Karpas-422 (cell line): ENCODE data around the gene TAL1. TPM values are rescaled to one million over a fixed set of nuclear protein-coding genes. Genes with fewer than 3 reads are reported as not detected.

ENCODE experiments used
- DNase-seq: peaks from one replicate; pipeline ENCODE4 v3.0.0-alpha.2; 2015
- H2AFZ ChIP-seq: fragments of 200-600 bp; sonication (generic); 2 replicates; pipeline ENCODE4 v1.6.1; 2014; ENCODE audit warnings: antibody characterized with exemption, low read length, mixed read lengths
- H3K27ac ChIP-seq: fragments of 200-600 bp; sonication (generic); 2 replicates; pipeline ENCODE4 v1.5.1; 2014; ENCODE audit warnings: mild to moderate bottlenecking, low read length, moderate library complexity
- H3K27me3 ChIP-seq: fragments of 200-600 bp; sonication (generic); 2 replicates; pipeline ENCODE4 v1.6.1; 2014; ENCODE audit warnings: low read length, mixed read lengths
- H3K36me3 ChIP-seq: fragments of 200-600 bp; sonication (generic); 2 replicates; pipeline ENCODE4 v1.6.1; 2014; ENCODE audit warnings: low read length, mixed read lengths; ENCODE audit not compliant: insufficient read depth
- H3K4me1 ChIP-seq: fragments of 200-600 bp; sonication (generic); 2 replicates; pipeline ENCODE4 v1.6.1; 2014; ENCODE audit warnings: mild to moderate bottlenecking, low read length, mixed read lengths
- H3K4me2 ChIP-seq: fragments of 200-600 bp; sonication (generic); 2 replicates; pipeline ENCODE4 v1.6.1; 2014; ENCODE audit warnings: low read length, low read depth, mild to moderate bottlenecking; ENCODE audit not compliant: poor library complexity, severe bottlenecking
- H3K4me3 ChIP-seq: fragments of 200-600 bp; sonication (generic); 2 replicates; pipeline ENCODE4 v1.5.1; 2014; ENCODE audit warnings: mild to moderate bottlenecking, antibody characterized with exemption, low read length, mixed read lengths
- H3K79me2 ChIP-seq: fragments of 200-600 bp; sonication (generic); 2 replicates; pipeline ENCODE4 v1.6.1; 2014; ENCODE audit warnings: mild to moderate bottlenecking, low read length, mixed read lengths
- H3K9ac ChIP-seq: fragments of 200-600 bp; sonication (generic); 2 replicates; pipeline ENCODE4 v1.6.0; 2014; ENCODE audit warnings: low read length
- H3K9me2 ChIP-seq: fragments of 200-600 bp; sonication (generic), shearing (Covaris generic); replicated peaks from 2 replicates; pipeline ENCODE4 v1.6.0; 2014; ENCODE audit warnings: mild to moderate bottlenecking, low read length, moderate library complexity; ENCODE audit not compliant: insufficient read depth
- H3K9me3 ChIP-seq: fragments of 300-700, 200-600 bp; sonication (generic); 2 replicates; pipeline ENCODE4 v1.6.1; 2014; ENCODE audit warnings: low read length, mixed read lengths
- H4K20me1 ChIP-seq: fragments of 200-600 bp; sonication (generic); 2 replicates; pipeline ENCODE4 v1.6.1; 2014; ENCODE audit warnings: mild to moderate bottlenecking, antibody characterized with exemption, low read length, low read depth; ENCODE audit not compliant: insufficient read depth
- total RNA-seq: library from RNA; depleted of rRNA; stranded (reverse); fragments of >200 nt; shearing (Covaris generic); gene quantifications from 2 replicates; pipeline ENCODE4 v1.2.3, GENCODE V29; 2014; ENCODE audit warnings: low replicate concordance

The TAL1 gene
- total RNA-seq, 1 experiment from 2014 or later = not detected

GRCh38 chr1:47219590-47220220, 12.3 kb downstream of the TAL1 start:
- Histone ChIP-seq H4K20me1 (no peaks in the 10 kb centered on the region), H3K4me2 (no peak overlapping the region), H3K27me3 (no peaks in the 10 kb centered on the region), H3K9ac (no peak overlapping the region), H2AFZ (no peak overlapping the region), H3K4me1 (no peaks in the 10 kb centered on the region), H3K4me3 (no peak overlapping the region), H3K79me2 (no peaks in the 10 kb centered on the region), H3K9me2 (no peaks in the 10 kb centered on the region), H3K36me3 (no peaks in the 10 kb centered on the region), H3K9me3 (no peaks in the 10 kb centered on the region), H3K27ac (no peak overlapping the region)
- DNase-seq = no peak

GRCh38 chr1:47219001-47219400, 13.0 kb downstream of the TAL1 start:
- no peaks in the 10 kb centered on the region for H3K79me2 ChIP-seq
- H3K4me2 ChIP-seq = no peak overlapping the region
- DNase-seq = no peak
- no peaks in the 10 kb centered on the region for H3K9me3 ChIP-seq
- no peaks in the 10 kb centered on the region for H3K4me1 ChIP-seq
- no peaks in the 10 kb centered on the region for H3K27me3 ChIP-seq
- H3K4me3 ChIP-seq = no peak overlapping the region
- H3K36me3 ChIP-seq = no peaks in the 10 kb centered on the region
- H4K20me1 ChIP-seq = no peaks in the 10 kb centered on the region
- H2AFZ ChIP-seq = no peak overlapping the region
- no peak overlapping the region for H3K27ac ChIP-seq
- no peak overlapping the region for H3K9ac ChIP-seq
- no peaks in the 10 kb centered on the region for H3K9me2 ChIP-seq

GRCh38 chr1:47216278-47217059, 15.6 kb downstream of the TAL1 start:
- no peak overlapping the region for H2AFZ ChIP-seq
- H3K36me3 ChIP-seq = no peaks in the 10 kb centered on the region
- no peaks in the 10 kb centered on the region for H3K9me2 ChIP-seq
- H3K9me3 ChIP-seq = no peaks in the 10 kb centered on the region
- no peak overlapping the region for H3K9ac ChIP-seq
- no peak overlapping the region for H3K27ac ChIP-seq
- DNase-seq = no peak
- H4K20me1 ChIP-seq = no peaks in the 10 kb centered on the region
- H3K4me2 ChIP-seq = no peak overlapping the region
- no peaks in the 10 kb centered on the region for H3K4me1 ChIP-seq
- no peaks in the 10 kb centered on the region for H3K79me2 ChIP-seq
- no peaks in the 10 kb centered on the region for H3K27me3 ChIP-seq
- H3K4me3 ChIP-seq = no peak overlapping the region

- H3K27me3 ChIP-seq = no peaks in the 10 kb centered on the region
- H2AFZ ChIP-seq = no peak overlapping the region
- DNase-seq = no peak
- H3K79me2 ChIP-seq = no peaks in the 10 kb centered on the region
- H3K4me2 ChIP-seq = no peak overlapping the region
- H3K27ac ChIP-seq = no peak overlapping the region
- H3K36me3 ChIP-seq = no peaks in the 10 kb centered on the region
- no peak overlapping the region for H3K4me3 ChIP-seq
- no peaks in the 10 kb centered on the region for H4K20me1 ChIP-seq
- no peaks in the 10 kb centered on the region for H3K9me2 ChIP-seq
- H3K4me1 ChIP-seq = no peaks in the 10 kb centered on the region
- H3K9me3 ChIP-seq = no peaks in the 10 kb centered on the region
- H3K9ac ChIP-seq = no peak overlapping the region
These were observed 16.3 kb downstream of the TAL1 start for GRCh38 chr1:47215713-47216112.

- H3K27me3 ChIP-seq = no peaks in the 10 kb centered on the region
- no peaks in the 10 kb centered on the region for H3K9me2 ChIP-seq
- H3K4me2 ChIP-seq = no peak overlapping the region
- H3K9ac ChIP-seq = no peak overlapping the region
- no peaks in the 10 kb centered on the region for H3K9me3 ChIP-seq
- H3K27ac ChIP-seq = no peak overlapping the region
- no peak overlapping the region for H3K4me3 ChIP-seq
- DNase-seq = no peak
- H2AFZ ChIP-seq = no peak overlapping the region
- H3K36me3 ChIP-seq = no peaks in the 10 kb centered on the region
- no peaks in the 10 kb centered on the region for H4K20me1 ChIP-seq
- H3K4me1 ChIP-seq = no peaks in the 10 kb centered on the region
- no peaks in the 10 kb centered on the region for H3K79me2 ChIP-seq
These were observed 17.5 kb downstream of the TAL1 start for GRCh38 chr1:47214549-47214948.

- no peak for DNase-seq
These were observed 18.6 kb downstream of the TAL1 start for GRCh38 chr1:47213230-47213963.

GRCh38 chr1:47212636-47213229, 19.3 kb downstream of the TAL1 start:
- Histone ChIP-seq H3K27me3 (no peaks in the 10 kb centered on the region), H4K20me1 (no peaks in the 10 kb centered on the region), H3K9me2 (no peaks in the 10 kb centered on the region), H3K4me1 (no peaks in the 10 kb centered on the region), H3K4me3 (no peak overlapping the region), H3K27ac (no peak overlapping the region), H3K36me3 (no peaks in the 10 kb centered on the region), H3K4me2 (no peak overlapping the region), H3K79me2 (no peaks in the 10 kb centered on the region), H2AFZ (no peak overlapping the region), H3K9ac (no peak overlapping the region), H3K9me3 (no peaks in the 10 kb centered on the region)
- no peak for DNase-seq

More at GRCh38 chr1:47213230-47213963, 18.6 kb downstream of the TAL1 start:
- Histone ChIP-seq H3K9me2 (no peaks in the 10 kb centered on the region), H2AFZ (no peak overlapping the region), H3K4me2 (no peak overlapping the region), H3K9ac (no peak overlapping the region), H3K36me3 (no peaks in the 10 kb centered on the region), H3K27ac (no peak overlapping the region), H3K4me3 (no peak overlapping the region), H3K9me3 (no peaks in the 10 kb centered on the region), H3K4me1 (no peaks in the 10 kb centered on the region), H3K27me3 (no peaks in the 10 kb centered on the region), H3K79me2 (no peaks in the 10 kb centered on the region), H4K20me1 (no peaks in the 10 kb centered on the region)

GRCh38 chr1:47211796-47212269, 20.2 kb downstream of the TAL1 start:
- H2AFZ ChIP-seq = no peak overlapping the region
- no peak overlapping the region for H3K4me2 ChIP-seq

More at GRCh38 chr1:47211796-47212269, 20.2 kb downstream of the TAL1 start:
- Histone ChIP-seq H3K27me3 (no peaks in the 10 kb centered on the region), H4K20me1 (no peaks in the 10 kb centered on the region), H3K9me3 (no peaks in the 10 kb centered on the region), H3K27ac (no peak overlapping the region), H3K4me3 (no peak overlapping the region), H3K79me2 (no peaks in the 10 kb centered on the region), H3K4me1 (no peaks in the 10 kb centered on the region), H3K9me2 (no peaks in the 10 kb centered on the region), H3K36me3 (no peaks in the 10 kb centered on the region), H3K9ac (no peak overlapping the region)
- DNase-seq = no peak
